Astrocyte (in vitro differentiated cells and primary cell): Measurements from ENCODE around the gene PIGL.

Experiments used
- EZH2 ChIP-seq: IDR thresholded peaks from 2 replicates; pipeline ENCODE4 v1.6.1; 2012; ENCODE audit warnings: mild to moderate bottlenecking, low read length, inconsistent platforms; ENCODE audit not compliant: insufficient read depth
- TF ChIP-seq, protein P1 (sequence below): IDR thresholded peaks from 2 replicates; pipeline ENCODE4 v1.5.1; 2011; ENCODE audit warnings: low read depth, mild to moderate bottlenecking, inconsistent platforms, low read length, moderate library complexity; ENCODE audit not compliant: insufficient read depth

DNA sequence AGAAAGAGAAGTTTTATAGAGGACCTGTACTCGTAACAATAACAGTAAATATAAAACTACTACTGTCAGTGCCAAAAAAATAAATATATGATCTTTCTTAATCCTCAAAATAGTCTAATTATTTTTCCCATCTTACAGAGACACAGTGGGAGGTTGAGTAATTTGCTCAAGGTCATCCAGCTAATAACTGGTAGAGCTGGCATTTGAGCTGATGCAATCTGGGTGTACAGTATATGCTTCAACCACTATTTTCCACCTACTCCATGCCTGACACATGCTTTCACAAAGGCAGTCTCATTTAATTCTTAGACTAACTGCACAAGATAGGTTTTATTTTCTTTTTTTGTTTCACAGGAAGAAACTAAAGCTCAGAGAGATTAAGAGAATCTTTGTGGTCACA, 33.6 kb downstream of the PIGL start:
- TF ChIP-seq, protein P1, sequence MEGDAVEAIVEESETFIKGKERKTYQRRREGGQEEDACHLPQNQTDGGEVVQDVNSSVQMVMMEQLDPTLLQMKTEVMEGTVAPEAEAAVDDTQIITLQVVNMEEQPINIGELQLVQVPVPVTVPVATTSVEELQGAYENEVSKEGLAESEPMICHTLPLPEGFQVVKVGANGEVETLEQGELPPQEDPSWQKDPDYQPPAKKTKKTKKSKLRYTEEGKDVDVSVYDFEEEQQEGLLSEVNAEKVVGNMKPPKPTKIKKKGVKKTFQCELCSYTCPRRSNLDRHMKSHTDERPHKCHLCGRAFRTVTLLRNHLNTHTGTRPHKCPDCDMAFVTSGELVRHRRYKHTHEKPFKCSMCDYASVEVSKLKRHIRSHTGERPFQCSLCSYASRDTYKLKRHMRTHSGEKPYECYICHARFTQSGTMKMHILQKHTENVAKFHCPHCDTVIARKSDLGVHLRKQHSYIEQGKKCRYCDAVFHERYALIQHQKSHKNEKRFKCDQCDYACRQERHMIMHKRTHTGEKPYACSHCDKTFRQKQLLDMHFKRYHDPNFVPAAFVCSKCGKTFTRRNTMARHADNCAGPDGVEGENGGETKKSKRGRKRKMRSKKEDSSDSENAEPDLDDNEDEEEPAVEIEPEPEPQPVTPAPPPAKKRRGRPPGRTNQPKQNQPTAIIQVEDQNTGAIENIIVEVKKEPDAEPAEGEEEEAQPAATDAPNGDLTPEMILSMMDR: no peak
- no peak for TF ChIP-seq EZH2
